GM12878 (cell line): ENCODE data around the gene DHX57.
A peak's percentile ranks its signal among the peaks of the same experiment; 100 is the strongest.

Source experiments
- EZH2 ChIP-seq: IDR thresholded peaks from 2 replicates; pipeline ENCODE4 v1.6.1; 2012; ENCODE audit warnings: low read depth, mild to moderate bottlenecking, control low read depth, inconsistent platforms, low read length, borderline replicate concordance; ENCODE audit not compliant: control insufficient read depth
- KDM1A ChIP-seq: fragments of 200-600 bp; sonication (generic); IDR thresholded peaks from 2 replicates; pipeline ENCODE4 v1.6.1; 2016; ENCODE audit warnings: borderline replicate concordance
- MXI1 ChIP-seq: fragments of 150-350 bp; IDR thresholded peaks from 2 replicates; pipeline ENCODE4 v1.6.1; 2011; ENCODE audit warnings: low read depth, mild to moderate bottlenecking, inconsistent platforms, low read length, improper control_type of control experiment
- NFXL1 ChIP-seq: fragments of 450-650 bp; IDR thresholded peaks from 2 replicates; pipeline ENCODE4 v1.6.1; 2017; ENCODE audit warnings: antibody characterized with exemption, mild to moderate bottlenecking, borderline replicate concordance
- NRF1 ChIP-seq: conservative IDR thresholded peaks from 2 replicates; pipeline ENCODE4 v1.6.1; 2011; ENCODE audit warnings: mild to moderate bottlenecking, low read depth, low read length, improper control_type of control experiment
- RFX5 ChIP-seq: IDR thresholded peaks from 2 replicates; pipeline ENCODE4 v1.6.1; 2011; ENCODE audit warnings: low read depth, low read length, improper control_type of control experiment
- SIX5 ChIP-seq: IDR thresholded peaks from 2 replicates; pipeline ENCODE4 v1.6.1; 2011; ENCODE audit warnings: mild to moderate bottlenecking, low read depth, low read length, moderate library complexity; ENCODE audit not compliant: severe bottlenecking
- TF ChIP-seq, protein P1 (sequence below), 3 experiments: IDR thresholded peaks in 2 of 3; conservative IDR thresholded peaks in 1 of 3; 2 replicates each; pipeline ENCODE4 v1.5.1; 2011; ENCODE audit warnings: low read depth in 3 of 3, low read length in 3 of 3, mild to moderate bottlenecking in 3 of 3, control low read depth in 2 of 3, moderate library complexity in 2 of 3, inconsistent platforms in 1 of 3, mixed read lengths in 1 of 3; ENCODE audit not compliant: control insufficient read depth in 2 of 3, insufficient read depth in 1 of 3; ENCODE audit errors: extremely low read depth in 1 of 3
- TF ChIP-seq, protein P2 (sequence below): IDR thresholded peaks from 2 replicates; pipeline ENCODE4 v1.6.1; 2012; ENCODE audit warnings: low read length, inconsistent platforms
- TF ChIP-seq, protein P3 (sequence below): IDR thresholded peaks from 2 replicates; pipeline ENCODE4 v1.6.1; 2012; ENCODE audit warnings: mild to moderate bottlenecking, low read depth, low read length

DNA sequence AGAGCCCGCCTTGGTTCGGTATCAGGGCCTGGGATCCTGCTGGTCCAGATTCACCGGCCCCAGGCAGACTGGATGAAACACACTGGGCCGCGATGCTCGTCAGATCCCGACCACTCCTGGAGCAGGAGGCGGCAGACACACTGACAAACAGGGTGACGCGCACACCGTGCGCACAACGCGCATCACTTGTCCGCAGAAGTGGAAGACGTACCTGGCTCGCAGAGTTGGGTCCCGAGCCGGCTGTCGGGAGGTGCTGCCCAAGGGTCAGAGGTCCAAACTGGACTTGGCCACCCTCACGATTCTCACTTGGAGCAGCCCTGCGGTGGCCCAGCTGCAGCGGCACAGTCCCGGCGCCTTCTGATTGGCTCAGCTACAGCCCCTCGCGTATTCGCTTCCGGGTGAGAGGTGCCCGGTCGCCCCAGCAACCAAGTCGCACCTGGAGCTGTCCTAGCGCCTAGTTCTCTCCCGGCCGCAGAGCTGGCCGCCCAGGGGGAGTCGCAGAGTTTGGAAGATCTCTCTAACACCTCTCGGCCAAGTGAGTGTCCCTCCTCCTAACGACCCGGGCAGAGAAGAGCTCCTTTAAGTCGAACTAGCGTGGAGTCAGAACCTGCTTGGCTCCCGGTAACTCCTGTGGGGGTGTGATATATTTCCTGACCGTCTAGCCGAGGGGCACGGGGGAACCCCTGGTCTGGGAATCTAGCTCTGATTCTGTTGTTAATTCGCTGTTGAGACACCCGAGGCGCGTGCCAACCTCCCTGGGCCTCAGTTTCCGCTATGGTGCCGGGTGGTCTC is at the start of gene DHX57, which contains the start of gene MORN2:
- TF ChIP-seq SIX5 (peak; percentile 25), KDM1A (no peak), NRF1 (no peak), EZH2 (no peak), MXI1 (peak; percentile 82), RFX5 (no peak), NFXL1 (no peak)
- TF ChIP-seq, protein P1, sequence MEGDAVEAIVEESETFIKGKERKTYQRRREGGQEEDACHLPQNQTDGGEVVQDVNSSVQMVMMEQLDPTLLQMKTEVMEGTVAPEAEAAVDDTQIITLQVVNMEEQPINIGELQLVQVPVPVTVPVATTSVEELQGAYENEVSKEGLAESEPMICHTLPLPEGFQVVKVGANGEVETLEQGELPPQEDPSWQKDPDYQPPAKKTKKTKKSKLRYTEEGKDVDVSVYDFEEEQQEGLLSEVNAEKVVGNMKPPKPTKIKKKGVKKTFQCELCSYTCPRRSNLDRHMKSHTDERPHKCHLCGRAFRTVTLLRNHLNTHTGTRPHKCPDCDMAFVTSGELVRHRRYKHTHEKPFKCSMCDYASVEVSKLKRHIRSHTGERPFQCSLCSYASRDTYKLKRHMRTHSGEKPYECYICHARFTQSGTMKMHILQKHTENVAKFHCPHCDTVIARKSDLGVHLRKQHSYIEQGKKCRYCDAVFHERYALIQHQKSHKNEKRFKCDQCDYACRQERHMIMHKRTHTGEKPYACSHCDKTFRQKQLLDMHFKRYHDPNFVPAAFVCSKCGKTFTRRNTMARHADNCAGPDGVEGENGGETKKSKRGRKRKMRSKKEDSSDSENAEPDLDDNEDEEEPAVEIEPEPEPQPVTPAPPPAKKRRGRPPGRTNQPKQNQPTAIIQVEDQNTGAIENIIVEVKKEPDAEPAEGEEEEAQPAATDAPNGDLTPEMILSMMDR (IDR thresholded peaks at IDR 0.05 in 2 of 3, conservative IDR thresholded peaks at IDR 0.05 in 1 of 3; ENCODE audit: control insufficient read depth in 2 of 3, extremely low read depth in 1 of 3, insufficient read depth in 1 of 3, low read depth in 3 of 3, low read length in 3 of 3): no peak
- TF ChIP-seq, protein P2, sequence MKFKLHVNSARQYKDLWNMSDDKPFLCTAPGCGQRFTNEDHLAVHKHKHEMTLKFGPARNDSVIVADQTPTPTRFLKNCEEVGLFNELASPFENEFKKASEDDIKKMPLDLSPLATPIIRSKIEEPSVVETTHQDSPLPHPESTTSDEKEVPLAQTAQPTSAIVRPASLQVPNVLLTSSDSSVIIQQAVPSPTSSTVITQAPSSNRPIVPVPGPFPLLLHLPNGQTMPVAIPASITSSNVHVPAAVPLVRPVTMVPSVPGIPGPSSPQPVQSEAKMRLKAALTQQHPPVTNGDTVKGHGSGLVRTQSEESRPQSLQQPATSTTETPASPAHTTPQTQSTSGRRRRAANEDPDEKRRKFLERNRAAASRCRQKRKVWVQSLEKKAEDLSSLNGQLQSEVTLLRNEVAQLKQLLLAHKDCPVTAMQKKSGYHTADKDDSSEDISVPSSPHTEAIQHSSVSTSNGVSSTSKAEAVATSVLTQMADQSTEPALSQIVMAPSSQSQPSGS: no peak
- TF ChIP-seq, protein P3, sequence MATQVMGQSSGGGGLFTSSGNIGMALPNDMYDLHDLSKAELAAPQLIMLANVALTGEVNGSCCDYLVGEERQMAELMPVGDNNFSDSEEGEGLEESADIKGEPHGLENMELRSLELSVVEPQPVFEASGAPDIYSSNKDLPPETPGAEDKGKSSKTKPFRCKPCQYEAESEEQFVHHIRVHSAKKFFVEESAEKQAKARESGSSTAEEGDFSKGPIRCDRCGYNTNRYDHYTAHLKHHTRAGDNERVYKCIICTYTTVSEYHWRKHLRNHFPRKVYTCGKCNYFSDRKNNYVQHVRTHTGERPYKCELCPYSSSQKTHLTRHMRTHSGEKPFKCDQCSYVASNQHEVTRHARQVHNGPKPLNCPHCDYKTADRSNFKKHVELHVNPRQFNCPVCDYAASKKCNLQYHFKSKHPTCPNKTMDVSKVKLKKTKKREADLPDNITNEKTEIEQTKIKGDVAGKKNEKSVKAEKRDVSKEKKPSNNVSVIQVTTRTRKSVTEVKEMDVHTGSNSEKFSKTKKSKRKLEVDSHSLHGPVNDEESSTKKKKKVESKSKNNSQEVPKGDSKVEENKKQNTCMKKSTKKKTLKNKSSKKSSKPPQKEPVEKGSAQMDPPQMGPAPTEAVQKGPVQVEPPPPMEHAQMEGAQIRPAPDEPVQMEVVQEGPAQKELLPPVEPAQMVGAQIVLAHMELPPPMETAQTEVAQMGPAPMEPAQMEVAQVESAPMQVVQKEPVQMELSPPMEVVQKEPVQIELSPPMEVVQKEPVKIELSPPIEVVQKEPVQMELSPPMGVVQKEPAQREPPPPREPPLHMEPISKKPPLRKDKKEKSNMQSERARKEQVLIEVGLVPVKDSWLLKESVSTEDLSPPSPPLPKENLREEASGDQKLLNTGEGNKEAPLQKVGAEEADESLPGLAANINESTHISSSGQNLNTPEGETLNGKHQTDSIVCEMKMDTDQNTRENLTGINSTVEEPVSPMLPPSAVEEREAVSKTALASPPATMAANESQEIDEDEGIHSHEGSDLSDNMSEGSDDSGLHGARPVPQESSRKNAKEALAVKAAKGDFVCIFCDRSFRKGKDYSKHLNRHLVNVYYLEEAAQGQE: peak; percentile 57; the same call in 1 of the 2 replicates
